Neural crest cell (in vitro differentiated cells): ENCODE measurements around the gene SNED1. TPM values are rescaled to one million over a fixed set of nuclear protein-coding genes. Genes with fewer than 3 reads are reported as not detected.
A peak's percentile ranks its signal among the peaks of the same experiment; 100 is the strongest.

Experiments used
- DNase-seq: peaks from one replicate; pipeline ENCODE4 v3.0.0; 2021; ENCODE audit warnings: low read depth, mixed read lengths, low spot score
- H3K27ac Mint-ChIP-seq: one replicate; pipeline ENCODE4 v1.8.0; 2021; ENCODE audit warnings: mild to moderate bottlenecking, mixed read lengths; ENCODE audit not compliant: unreplicated experiment
- H3K27me3 Mint-ChIP-seq: 2 replicates; pipeline ENCODE4 v1.8.0; 2021; ENCODE audit warnings: low read depth, mild to moderate bottlenecking, mixed read lengths
- H3K36me3 Mint-ChIP-seq: 2 replicates; pipeline ENCODE4 v1.8.0; 2021; ENCODE audit warnings: low read depth, mild to moderate bottlenecking, mixed read lengths
- H3K4me1 Mint-ChIP-seq: 2 replicates; pipeline ENCODE4 v1.8.0; 2021; ENCODE audit warnings: mixed read lengths
- H3K4me3 Mint-ChIP-seq: one replicate; pipeline ENCODE4 v1.8.0; 2021; ENCODE audit warnings: mild to moderate bottlenecking, mixed read lengths
- H3K9me3 Mint-ChIP-seq: 2 replicates; pipeline ENCODE4 v1.8.0; 2021; ENCODE audit warnings: mixed read lengths
- CTCF ChIP-seq: fragments of 200-600 bp; sonication (generic); conservative IDR thresholded peaks from 2 replicates; pipeline ENCODE4 v1.5.0; 2021; ENCODE audit warnings: antibody characterized with exemption, mild to moderate bottlenecking
- total RNA-seq: library from RNA; stranded (reverse); gene quantifications from 2 replicates; pipeline ENCODE4 v1.2.1, GENCODE V29; 2021

SNED1 gene
- total RNA-seq, 1 donor from 2014 or later, result 0.30 TPM

GRCh38 chr2:241110607-241111439, 112.4 kb downstream of the SNED1 start:
- H3K4me1 Mint-ChIP-seq, result no peaks in the 10 kb centered on the region
- DNase-seq, result no peak
- no peaks in the 10 kb centered on the region for H3K27me3 Mint-ChIP-seq
- no peak overlapping the region for H3K27ac Mint-ChIP-seq
- H3K4me3 Mint-ChIP-seq, result no peak overlapping the region
- no peak for TF ChIP-seq CTCF
- no peaks in the 10 kb centered on the region for H3K9me3 Mint-ChIP-seq
- peaks cover 3% of the 10 kb centered on the region for H3K36me3 Mint-ChIP-seq

GRCh38 chr2:241111440-241111805, 113.0 kb downstream of the SNED1 start:
- H3K4me3 Mint-ChIP-seq, result peak overlapping the region; percentile 56
- no peak for DNase-seq
- TF ChIP-seq CTCF, result no peak
- no peaks in the 10 kb centered on the region for H3K4me1 Mint-ChIP-seq
- H3K27me3 Mint-ChIP-seq, result no peaks in the 10 kb centered on the region
- H3K9me3 Mint-ChIP-seq, result no peaks in the 10 kb centered on the region
- H3K27ac Mint-ChIP-seq, result peak overlapping the region; percentile 50
- peaks cover 3% of the 10 kb centered on the region for H3K36me3 Mint-ChIP-seq

GRCh38 chr2:241112046-241112445, 113.6 kb downstream of the SNED1 start:
- Mint-ChIP-seq H3K4me1 (no peaks in the 10 kb centered on the region), H3K27me3 (no peaks in the 10 kb centered on the region), H3K36me3 (peaks cover 3% of the 10 kb centered on the region), H3K9me3 (no peaks in the 10 kb centered on the region), H3K27ac (peak overlapping the region; percentile 52), H3K4me3 (no peak overlapping the region)
- DNase-seq, result no peak
- no peak for TF ChIP-seq CTCF

GRCh38 chr2:241112592-241112991, 114.2 kb downstream of the SNED1 start:
- H3K4me3 Mint-ChIP-seq, result no peak overlapping the region

GRCh38 chr2:241114836-241115235, 116.4 kb downstream of the SNED1 start:
- peaks cover 3% of the 10 kb centered on the region for H3K36me3 Mint-ChIP-seq

More at GRCh38 chr2:241112592-241112991, 114.2 kb downstream of the SNED1 start:
- peaks cover 3% of the 10 kb centered on the region for H3K36me3 Mint-ChIP-seq
- H3K27ac Mint-ChIP-seq, result no peak overlapping the region
- H3K9me3 Mint-ChIP-seq, result no peaks in the 10 kb centered on the region
- TF ChIP-seq CTCF, result no peak
- no peaks in the 10 kb centered on the region for H3K4me1 Mint-ChIP-seq
- no peaks in the 10 kb centered on the region for H3K27me3 Mint-ChIP-seq
- no peak for DNase-seq

More at GRCh38 chr2:241114836-241115235, 116.4 kb downstream of the SNED1 start:
- no peak for DNase-seq
- Mint-ChIP-seq H3K9me3 (no peaks in the 10 kb centered on the region), H3K4me3 (no peak overlapping the region), H3K4me1 (no peaks in the 10 kb centered on the region), H3K27me3 (no peaks in the 10 kb centered on the region), H3K27ac (no peak overlapping the region)
- TF ChIP-seq CTCF, result no peak
